ENCODE measurements around the gene FLG2.

DNA sequence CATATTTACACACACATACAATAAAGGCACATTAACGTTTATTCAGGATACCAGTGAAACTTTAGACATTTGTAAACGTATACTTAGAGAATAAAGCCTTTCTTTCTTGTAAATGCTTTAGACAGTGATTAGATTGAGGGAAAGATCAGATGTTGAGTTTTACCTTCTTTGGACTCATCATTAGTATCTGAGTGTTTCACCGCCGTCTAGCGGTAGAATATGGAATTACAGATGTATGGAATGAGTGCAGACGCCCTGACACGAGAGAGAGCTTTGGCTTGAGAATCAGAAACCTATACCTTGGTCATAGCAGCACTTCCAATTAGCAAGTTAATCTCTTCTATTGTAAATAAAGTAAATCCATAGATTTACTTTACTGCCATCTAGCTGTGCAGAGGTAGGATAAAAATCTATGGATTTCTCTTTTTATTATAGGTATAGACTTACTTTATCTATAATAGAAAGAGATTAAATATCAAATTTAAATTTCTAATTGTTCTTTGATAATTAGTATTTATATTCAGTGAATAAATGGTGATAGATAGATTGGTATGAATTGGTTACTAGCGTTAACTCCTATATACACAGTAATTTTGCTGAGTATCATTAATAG is 12.6 kb downstream of the FLG2 start:
- TF ChIP-seq POLR2A (IDR thresholded peaks at IDR 0.05) = no peak
- TF ChIP-seq, protein P1, sequence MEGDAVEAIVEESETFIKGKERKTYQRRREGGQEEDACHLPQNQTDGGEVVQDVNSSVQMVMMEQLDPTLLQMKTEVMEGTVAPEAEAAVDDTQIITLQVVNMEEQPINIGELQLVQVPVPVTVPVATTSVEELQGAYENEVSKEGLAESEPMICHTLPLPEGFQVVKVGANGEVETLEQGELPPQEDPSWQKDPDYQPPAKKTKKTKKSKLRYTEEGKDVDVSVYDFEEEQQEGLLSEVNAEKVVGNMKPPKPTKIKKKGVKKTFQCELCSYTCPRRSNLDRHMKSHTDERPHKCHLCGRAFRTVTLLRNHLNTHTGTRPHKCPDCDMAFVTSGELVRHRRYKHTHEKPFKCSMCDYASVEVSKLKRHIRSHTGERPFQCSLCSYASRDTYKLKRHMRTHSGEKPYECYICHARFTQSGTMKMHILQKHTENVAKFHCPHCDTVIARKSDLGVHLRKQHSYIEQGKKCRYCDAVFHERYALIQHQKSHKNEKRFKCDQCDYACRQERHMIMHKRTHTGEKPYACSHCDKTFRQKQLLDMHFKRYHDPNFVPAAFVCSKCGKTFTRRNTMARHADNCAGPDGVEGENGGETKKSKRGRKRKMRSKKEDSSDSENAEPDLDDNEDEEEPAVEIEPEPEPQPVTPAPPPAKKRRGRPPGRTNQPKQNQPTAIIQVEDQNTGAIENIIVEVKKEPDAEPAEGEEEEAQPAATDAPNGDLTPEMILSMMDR (IDR thresholded peaks at IDR 0.05) = peak in 3 of 4 experiments; percentile 48 to 65 (median 63)
- TF ChIP-seq POLR2AphosphoS5 (IDR thresholded peaks at IDR 0.05) = no peak

Data from prostate gland (tissue), 2 donors.